Activated CD4-positive, alpha-beta T cell treated with anti-CD3 and anti-CD28 coated beads, Interleukin-2, Interleukin-6, amounts not matched to agents 100 ng/mL and 50 ng/mL, durations not matched to agents 16 hours and 8 hours (primary cell): ENCODE data around the gene NDFIP1.
"Not testable (repeated sequence)": the region's sequence is repeated elsewhere in the genome, so short reads cannot be mapped to it uniquely, and the experiment has no call there.

Experiments used
- DNase-seq: peaks from one replicate; pipeline ENCODE4 v3.0.0-alpha.2; 2020

The NDFIP1 gene

DNA sequence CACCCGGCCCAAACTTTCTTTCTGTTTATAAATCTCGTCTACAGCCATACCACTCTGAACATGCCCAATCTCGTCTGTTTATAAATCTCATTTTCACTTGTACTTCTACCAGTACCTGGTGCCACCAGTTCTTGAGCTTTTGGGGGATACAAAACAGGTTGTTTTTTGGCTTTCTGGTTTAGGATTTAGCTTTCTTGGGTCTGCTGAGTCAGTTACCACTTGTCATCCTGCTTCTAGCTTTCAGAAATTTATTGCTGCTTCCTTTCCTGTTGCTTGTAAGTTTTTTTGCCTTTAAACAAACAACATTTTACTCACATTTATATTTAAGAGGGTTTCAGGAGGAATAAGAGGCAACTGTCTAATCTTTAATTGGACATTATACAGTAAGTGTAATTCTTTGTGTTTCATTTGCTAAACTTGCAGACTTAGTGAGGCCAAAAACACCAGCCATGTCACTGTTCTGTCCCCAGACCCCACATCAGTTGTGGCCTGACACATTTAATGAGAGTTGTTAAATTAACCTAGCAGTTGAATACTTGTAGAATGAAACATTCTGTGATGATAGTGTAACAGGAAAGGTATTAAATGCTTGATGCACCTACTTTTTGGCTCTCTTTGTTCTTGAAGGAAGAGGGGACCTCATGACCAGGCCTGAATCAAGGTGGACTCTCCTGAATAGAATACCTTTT is 11.8 kb downstream of the NDFIP1 start:
- DNase-seq: no peak

DNA sequence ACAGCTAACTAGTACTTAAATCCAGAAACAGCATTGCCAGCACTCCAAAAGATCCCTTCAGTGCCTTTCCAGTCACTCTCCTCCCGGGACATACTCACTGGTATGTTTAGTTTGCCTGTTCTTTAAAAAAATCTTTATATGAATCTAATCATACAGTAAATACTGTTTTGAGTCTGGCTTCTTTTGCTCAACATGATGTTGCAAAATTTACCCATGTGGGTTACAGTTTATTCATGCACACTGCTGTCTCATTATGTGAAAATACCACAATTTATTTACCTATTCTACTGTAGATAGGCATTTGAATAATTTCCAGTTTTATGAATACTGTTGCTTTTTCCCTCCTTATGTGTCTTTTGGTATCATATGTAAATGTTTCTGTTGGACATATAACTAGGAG is 13.5 kb downstream of the NDFIP1 start:
- DNase-seq: no peak

DNA sequence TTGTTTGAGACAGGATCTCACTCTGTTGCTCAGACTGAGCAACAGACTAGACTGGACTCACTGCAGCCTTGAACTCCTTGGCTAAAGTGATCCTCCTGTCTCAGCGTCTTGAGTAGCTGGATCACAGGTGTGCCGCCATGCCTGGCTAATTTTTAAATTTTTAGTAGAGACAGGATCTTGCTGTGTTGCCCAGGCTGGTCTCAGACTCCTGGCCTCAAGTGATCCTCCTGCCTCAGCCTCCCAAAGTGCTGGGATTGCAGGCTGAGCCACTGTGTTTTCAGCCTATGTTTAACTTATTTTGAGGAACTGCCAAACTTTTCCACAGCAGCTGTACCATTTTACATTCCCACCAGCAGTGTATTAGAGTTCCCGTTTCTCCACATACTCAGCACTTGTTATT is 16.8 kb downstream of the NDFIP1 start:
- DNase-seq: no peak

DNA sequence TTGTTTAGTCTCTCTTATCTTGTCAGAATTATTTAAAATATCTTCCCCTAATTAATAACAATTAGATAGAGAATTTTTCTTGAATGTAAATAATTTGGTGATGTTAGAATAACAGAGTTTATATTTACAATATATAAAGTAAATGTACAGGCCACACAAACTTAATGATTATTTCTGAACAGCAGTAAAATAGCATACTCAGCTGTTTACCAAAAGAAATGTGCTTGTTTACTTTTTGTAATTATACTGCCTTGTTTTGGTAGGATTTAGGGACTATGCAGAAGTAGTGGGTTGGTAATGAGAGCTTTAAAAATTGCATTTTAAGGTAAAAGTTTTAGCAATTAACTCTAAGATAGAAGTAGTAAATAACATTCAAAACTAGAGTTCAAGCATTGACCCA is 17.4 kb downstream of the NDFIP1 start:
- DNase-seq: no peak

DNA sequence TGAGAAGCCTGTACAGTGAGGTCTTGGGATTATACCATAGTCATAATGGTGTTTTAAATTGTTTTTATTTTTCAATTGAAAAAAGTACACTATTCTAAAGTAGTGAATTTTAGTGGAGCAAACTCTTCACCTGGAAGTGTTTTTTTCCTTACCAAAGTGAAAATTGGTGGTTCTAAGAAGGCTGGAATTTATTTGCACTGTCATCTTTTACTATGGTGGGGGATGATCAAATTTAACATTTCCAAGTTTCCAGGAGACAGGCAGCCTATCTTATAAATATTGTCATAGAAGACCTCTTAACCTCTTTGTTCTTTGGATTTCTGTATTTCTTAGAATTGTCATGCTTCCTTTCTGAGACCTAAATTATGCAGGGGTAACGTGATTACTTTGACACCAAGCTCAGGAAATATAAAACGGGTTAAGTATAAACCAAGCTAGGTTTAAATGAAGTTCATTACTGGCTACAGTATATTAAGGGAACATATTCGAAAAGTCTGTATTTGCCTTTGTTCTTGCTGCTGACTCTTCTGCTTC is 20.2 kb downstream of the NDFIP1 start:
- DNase-seq: no peak

DNA sequence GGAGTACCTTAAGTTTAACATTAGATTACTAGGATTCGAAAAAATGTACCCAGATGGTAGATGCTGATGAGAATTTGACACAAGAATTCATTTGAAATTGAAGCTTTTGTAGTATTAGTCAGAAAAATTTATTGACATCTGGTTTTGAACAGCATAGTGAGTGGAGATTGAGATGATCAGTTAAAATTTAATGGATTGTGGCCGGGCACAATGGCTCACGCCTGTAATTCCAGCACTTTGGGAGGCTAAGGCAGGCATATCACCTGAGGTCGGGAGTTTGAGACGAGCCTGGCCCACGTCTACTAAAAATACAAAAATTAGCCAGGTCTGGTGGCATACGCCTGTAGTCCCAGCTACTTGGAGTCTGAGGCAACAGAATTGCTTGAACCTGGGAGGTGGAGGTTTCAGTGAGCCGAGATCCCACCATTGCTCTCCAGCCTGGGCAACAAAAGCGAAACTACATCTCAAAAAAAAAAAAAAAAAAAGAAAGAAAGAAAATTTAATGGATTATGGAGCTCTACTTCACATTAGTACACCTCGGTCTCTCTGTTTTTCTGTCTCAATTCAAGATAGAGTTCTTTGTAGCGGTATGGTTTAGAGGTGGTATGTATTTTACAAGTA is 21.0 kb downstream of the NDFIP1 start:
- DNase-seq: no peak

DNA sequence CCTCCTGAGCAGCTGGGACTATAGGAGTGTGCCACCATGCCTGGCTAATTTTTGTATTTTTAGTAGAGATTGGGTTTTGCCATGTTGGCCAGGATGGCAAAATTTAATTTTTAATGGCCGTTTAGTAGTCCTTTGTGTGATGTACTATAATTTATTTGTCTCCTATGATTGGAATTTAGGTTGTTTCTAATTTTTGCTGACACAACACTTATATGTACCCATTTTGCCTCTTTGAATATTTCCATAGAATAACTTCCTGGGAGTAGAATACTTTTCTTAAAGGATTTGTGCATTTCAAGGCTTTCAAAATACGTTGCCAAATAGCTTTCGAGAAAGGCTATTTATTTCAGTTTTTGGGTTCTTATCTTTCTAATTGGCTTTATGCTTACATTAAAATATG is 22.8 kb downstream of the NDFIP1 start:
- DNase-seq: no peak

DNA sequence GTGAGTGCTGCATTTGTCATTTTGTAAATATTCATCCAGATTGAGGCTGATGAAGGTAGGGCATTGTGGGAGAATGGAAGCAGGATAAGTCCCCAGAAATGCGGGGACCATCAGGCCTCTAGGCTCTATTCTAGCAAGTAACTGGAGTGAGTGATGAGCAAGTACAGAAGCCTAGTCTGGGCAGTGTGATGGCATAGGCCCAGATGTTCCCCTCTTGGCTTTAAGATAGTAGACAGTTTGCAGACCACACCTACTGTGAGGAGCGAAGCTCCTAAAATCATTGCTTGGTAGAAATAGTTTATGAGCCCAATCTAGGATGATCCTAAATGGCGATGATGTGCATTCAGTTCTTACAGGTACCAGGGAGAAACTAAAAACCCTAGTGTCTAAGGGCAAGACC is 24.3 kb downstream of the NDFIP1 start:
- DNase-seq: no peak

DNA sequence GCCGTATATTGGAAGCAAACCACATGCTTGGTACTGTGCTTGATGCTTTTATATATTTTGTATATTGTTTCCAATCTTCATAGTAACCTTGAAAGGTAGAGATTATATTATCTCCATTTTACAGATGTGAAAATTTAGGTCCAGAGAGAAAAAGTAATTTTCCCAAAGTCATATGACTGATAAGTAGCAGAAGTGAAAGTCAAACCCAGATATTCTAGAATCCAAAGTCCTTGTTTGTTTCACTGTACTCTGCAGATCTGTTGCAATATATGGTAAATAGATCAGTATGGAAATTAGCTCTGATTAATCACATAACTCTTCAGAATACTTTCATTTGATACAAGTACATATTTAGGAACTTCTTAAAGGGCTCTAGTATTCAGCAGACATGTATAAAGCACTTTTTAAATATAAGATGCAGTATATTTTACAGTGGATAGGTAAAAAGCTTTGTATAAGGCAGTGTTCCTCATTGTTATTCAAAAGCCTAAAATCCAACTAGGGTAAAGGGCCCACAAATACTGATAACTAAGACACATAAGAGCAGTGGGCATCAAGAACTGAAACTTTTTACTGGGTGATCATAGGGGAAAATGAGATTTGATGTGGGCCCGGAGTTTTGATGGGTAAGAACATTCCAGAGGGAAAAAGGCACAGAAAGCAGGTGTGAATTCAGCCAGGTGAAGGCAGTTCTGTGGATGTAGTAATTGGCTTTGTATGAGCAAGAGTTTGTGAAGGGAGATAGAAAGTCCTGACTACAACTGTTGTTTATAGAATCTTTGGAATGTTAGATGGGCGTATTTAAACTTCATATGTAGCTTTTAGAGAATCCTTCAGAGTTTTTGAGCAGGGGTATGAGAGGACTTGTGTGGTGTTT is 25.0 kb downstream of the NDFIP1 start:
- DNase-seq: no peak

DNA sequence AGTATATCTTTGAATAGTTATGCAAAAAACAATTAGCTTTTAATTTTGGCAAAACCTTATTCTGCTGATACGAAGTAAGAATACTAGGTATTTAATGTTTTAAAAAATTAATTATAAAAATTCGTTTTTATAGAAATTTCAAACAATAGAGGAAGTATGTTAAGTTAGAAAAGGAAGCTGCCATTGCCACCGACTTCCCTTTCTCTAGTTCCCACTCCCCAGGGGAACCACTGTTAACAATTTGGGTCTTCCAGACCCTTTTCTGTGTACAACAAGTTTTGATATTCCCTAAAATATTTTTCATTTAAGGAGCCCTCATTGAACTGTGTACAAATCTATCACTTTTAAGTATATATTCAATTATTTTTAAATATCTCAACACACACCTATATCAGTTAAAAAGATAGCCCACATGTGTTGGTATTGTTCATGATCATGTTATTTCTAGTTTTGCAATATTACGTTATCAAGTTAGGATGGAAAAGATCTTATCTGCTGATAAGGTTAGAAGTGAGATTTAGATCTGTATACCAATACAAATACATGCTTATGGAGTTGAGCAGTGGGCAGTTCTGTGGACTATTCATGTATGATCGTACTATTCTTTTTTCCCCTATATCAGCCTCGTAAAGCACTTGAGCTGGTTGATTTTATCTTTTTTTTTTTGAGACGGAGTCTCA is 25.9 kb downstream of the NDFIP1 start:
- no peak for DNase-seq

DNA sequence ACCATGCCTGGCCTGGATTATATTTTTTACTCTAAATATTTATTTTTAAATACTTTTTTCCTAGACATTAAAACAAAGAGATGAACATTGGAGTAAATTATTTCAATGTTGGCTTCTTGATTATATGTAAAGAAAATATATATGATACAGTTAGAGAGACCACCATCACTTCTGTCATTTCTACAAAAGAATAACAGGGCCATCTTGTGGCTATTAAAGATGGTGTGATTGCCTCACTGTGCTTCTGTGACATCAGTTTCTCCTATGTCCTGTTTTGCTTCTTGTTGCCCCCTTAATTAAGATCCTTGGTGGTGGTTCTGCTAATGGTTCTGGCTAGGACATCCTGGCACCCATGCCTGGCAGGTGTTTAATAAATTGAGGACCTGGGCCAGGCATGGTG is 32.9 kb downstream of the NDFIP1 start:
- no peak for DNase-seq

DNA sequence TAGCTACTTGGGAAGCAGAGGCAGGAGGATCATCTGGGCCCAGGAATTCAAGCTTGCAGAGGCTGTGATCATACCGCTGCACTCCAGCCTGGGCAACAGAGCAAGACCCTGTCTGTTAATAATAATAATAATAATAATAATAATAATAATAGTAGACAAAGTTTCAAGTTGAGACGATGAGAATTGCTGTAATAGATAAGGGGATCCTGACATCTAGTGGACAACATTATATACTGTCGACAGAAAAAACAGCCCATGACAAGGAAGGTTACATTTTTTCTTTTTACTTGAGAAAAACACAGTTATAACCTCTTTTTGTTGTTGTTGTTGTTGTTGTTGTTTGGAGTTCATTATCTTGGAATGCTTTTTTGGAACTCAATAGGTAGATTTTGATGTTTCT is 35.3 kb downstream of the NDFIP1 start:
- DNase-seq: peak; percentile 34

DNA sequence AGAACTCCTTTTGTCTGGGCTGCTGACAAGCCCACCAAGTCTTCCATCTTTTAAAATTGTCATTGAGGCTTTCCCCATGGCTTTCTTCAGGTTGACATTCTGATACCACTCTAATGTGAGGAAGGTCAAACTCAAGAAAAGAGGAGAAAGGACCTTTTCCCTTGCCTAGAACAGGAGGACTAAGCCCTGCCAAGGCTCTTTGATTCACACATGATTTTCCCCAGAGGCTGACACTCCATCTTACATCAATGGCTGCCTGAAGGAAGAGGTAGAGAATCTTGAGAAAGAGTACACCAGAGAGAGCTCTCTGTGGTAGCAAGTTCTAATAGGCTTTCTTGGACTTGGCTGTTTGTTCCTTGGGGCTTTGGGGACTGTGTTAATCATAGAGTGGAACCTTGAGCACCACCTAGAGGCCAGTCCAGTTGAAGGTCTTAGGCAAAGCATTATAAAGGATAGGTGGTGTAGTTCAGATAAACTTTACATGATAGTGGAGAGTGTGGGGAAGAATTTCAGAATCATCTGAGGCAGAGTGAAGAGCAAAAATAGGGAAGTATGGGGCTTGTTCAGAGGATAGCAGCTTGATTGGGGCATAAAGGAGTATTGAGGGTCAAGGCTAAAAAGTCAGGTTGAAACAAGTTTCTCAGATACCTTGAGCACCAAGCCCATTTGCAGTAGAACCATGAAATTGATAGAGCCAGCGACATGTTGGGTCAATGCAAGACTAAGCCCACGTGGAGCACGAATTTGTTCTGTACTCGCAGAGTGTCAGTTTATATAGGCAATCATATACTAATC is 36.7 kb downstream of the NDFIP1 start:
- DNase-seq: peak; percentile 74

DNA sequence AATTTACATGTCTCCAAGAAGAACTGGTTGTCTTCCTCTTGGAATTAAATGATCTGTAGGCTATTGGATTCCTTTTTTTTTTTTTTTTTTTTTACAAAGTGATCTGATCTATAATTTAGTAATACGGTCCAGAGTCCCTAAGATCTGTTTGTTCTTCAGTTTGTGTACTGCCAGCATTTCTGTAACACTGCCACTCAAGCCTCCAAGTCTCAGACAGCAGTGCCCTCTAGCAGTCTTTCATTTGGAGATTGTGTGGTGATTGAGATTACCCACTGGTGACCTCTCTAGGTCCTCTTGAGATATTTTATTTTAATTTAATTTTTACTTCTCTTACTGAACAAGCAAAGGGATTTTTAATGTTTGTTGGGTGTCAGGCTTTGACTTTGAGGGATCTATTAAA is 40.8 kb downstream of the NDFIP1 start:
- no peak for DNase-seq

DNA sequence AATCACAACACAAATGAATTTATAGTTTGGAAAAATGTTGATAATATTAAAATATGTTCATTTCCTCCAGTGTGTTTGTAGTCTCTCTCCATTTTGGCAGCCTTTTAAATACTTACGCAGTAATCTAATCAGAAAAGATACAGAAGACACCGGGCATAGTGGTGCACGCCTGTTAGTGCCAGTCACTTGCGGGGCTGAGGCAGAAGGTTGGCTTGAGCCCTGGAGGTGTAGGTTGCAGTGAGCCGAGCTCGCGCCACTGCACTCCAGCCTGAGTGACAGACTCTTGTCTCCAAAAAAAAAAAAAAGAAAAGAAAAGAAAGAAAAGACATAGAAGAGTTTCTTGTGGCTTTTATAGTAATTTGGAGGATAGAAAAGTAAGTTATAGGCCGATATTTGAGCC is 41.9 kb downstream of the NDFIP1 start:
- DNase-seq: no peak

DNA sequence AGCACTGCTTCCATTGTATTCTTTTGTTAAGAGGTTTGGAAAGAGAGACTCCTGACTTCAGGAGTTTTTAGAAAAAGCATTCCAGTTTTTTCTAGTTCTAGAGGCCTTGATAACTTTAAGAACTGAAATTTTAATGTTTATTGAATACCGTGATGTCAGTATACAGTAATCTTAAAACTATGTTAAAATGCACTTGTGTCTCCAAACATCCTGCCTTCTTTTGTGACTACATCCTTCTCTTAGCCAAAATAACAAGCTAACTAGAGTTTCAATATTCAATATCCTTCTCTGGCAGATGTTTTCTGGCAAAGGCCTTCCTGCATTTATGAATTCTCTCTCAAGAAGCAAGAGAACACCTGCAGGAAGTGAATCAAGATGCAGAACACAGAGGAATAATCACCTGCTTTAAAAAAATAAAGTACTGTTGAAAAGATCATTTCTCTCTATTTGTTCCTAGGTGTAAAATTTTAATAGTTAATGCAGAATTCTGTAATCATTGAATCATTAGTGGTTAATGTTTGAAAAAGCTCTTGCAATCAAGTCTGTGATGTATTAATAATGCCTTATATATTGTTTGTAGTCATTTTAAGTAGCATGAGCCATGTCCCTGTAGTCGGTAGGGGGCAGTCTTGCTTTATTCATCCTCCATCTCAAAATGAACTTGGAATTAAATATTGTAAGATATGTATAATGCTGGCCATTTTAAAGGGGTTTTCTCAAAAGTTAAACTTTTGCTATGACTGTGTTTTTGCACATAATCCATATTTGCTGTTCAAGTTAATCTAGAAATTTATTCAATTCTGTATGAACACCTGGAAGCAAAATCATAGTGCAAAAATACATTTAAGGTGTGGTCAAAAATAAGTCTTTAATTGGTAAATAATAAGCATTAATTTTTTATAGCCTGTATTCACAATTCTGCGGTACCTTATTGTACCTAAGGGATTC is 43.1 kb downstream of the NDFIP1 start:
- DNase-seq: peak; percentile 65

DNA sequence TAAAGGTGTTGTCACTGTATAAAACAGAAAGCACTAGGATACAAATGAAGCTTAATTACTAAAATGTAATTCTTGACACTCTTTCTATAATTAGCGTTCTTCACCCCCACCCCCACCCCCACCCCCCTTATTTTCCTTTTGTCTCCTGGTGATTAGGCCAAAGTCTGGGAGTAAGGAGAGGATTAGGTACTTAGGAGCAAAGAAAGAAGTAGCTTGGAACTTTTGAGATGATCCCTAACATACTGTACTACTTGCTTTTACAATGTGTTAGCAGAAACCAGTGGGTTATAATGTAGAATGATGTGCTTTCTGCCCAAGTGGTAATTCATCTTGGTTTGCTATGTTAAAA is 43.8 kb downstream of the NDFIP1 start:
- DNase-seq: no peak

DNA sequence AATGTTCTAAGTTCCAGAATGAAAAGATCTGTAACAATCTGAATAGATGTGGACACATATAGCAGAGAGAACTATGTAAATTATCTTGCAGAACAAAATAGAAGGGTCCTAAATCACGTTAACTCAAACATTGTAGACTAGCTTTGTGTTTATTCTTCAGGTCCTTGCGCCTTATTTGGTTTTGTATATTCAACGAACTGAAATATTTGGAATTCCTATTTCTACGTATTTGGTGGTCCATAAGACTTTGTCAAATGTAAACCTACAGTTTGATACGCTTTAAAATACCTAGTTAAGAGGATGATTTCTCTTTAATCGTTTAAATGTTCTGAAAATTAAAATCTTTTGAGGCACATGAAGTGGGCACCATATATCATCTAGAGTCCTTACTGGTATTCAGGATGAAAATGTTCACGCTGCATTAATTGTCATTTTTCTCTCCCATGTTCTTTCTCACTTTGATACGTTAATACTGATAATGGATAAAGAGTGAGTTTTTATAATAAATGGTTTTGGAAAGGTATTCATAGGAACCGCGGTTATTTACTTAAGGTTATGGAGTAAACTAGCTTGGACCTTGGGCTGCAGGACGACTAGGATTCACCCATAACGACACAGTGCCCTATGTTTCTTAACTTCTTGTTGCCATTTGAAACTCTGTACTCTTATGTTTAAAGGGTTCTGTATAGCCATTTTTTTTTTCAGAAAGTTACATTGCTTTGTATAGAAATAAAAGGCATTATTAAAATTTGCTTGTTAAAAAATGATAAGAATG is 45.3 kb downstream of the NDFIP1 start:
- DNase-seq: no peak

DNA sequence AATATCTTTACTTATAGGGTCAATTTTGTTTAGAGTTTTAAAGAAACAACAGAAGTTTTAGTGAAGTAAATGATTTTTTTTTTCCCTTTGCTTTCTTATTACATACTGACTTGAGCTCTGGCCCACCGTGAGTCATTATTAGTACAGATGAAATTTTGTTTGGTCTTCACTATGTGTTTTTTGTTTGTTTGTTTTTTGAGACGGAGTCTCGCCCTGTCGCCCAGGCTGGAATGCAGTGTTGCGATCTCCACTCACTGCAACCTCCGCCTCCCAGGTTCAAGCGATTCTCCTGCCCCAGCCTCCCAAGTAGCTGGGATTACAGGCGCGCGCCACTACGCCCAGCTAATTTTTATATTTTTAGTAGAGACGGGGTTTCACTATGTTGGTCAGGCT is 45.9 kb downstream of the NDFIP1 start:
- DNase-seq: not testable (repeated sequence)

DNA sequence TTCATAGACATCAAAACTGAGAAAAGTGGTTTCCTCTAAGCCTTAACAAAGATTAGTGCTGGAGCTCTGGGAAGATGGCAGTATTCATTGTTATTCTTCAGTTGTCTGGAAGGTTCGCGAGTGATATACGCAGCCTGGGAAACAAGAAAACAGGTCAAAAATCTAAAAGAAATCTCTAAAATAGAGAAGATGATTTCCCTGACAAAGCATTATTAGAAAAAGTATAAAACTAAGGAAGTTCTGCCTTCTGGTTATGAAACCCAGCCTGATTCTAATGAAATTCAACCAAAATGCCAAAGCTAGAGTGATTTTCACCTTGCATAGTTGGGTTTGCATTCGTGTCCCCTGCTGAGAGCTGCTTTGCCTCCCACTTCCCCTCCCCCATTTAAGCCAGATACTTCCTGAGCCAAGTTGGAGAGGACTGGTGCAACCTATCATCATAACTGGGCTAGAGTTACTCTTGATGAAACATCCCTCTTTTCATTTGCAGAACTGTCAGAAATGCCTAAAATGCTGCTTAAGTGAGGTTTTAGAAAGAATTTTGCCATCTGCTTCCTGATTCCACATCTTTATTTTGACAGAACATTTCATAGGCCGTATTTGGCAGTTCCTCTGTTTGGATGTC is 48.4 kb downstream of the NDFIP1 start:
- DNase-seq: no peak
